ENCODE results near the gene FBXO7. TPM values are rescaled to one million over a fixed set of nuclear protein-coding genes. Genes with fewer than 3 reads are reported as not detected.

The FBXO7 gene
- total and polyA plus RNA-seq, 2 of the 4 experiments (the other 2 are of a cell fraction), result 71.5 TPM

GRCh38 chr22:32548039-32548438 lies 73.4 kb downstream of the FBXO7 start:
- no peaks in the 10 kb centered on the region for H3K79me1 ChIP-seq (ENCODE audit: low read depth in 1 of 2, low read length in 2 of 2)
- H4K5ac ChIP-seq (ENCODE audit: low read depth, low read length), result no peak overlapping the region
- no peak overlapping the region for H2BK120ac ChIP-seq (ENCODE audit: low read depth, low read length)
- POLR2A ChIA-PET (ENCODE audit: unreplicated experiment), result no interaction called here
- no peak overlapping the region for H4K8ac ChIP-seq (ENCODE audit: low read depth in 2 of 2, low read length in 2 of 2)
- TF ChIP-seq FOS (IDR thresholded peaks at IDR 0.05; ENCODE audit: low read depth, low read length) (no peak), RFX5 (IDR thresholded peaks at IDR 0.05; ENCODE audit: low read depth, low read length) (no peak), MAFK (IDR thresholded peaks at IDR 0.05; ENCODE audit: low read depth, low read length) (no peak)
- ATAC-seq (ENCODE audit: low read depth), result no peak
- no peak overlapping the region for H2AFZ ChIP-seq (replicated peaks; ENCODE audit: low read length, poor library complexity)
- H4K91ac ChIP-seq (ENCODE audit: insufficient read depth, low read depth, low read length), result no peak overlapping the region
- intact Hi-C loops (cut with micrococcal nuclease), result no loop called here
- no TSS peak for BruUV-seq (replicated peaks)
- H3K9me1 ChIP-seq (ENCODE audit: insufficient read depth, low read length), result peaks cover 11% of the 10 kb centered on the region
- no peak overlapping the region for H2AK9ac ChIP-seq (replicated peaks; ENCODE audit: low read depth, low read length, poor library complexity)
- H3K9me3 ChIP-seq (ENCODE audit: control insufficient read depth, insufficient read depth, low read length), result no peaks in the 10 kb centered on the region
- H3K27ac ChIP-seq (ENCODE audit: insufficient read depth, low read length), result no peak overlapping the region
- 0 out of 2 replicates have a peak overlapping the region, but pooled peaks have one; percentile 65 for H2BK20ac ChIP-seq (ENCODE audit: low read depth, low read length)
- H3K18ac ChIP-seq (ENCODE audit: low read depth, low read length), result no peak overlapping the region
- CTCF ChIA-PET, result no interaction called here
- in situ Hi-C loops (cut with MboI; ENCODE audit: low sequenced_read_pairs), result no loop called here
- dilution Hi-C loops (cut with HindIII; ENCODE audit: low sequenced_read_pairs, unreplicated experiment), result no loop called here
- peaks cover 19% of the 10 kb centered on the region for H3K4me1 ChIP-seq (ENCODE audit: control insufficient read depth, insufficient read depth, low read length)
- no peaks in the 10 kb centered on the region for H3K36me3 ChIP-seq (ENCODE audit: control insufficient read depth, insufficient read depth, low read length)
- H3K4me3 ChIP-seq (ENCODE audit: insufficient read depth, low read depth, low read length), result no peak overlapping the region
- no peak overlapping the region for H2BK15ac ChIP-seq (ENCODE audit: low read depth, low read length)
- no peak overlapping the region for H3K14ac ChIP-seq (replicated peaks; ENCODE audit: low read depth, low read length)
- no peak overlapping the region for H3K4me2 ChIP-seq (ENCODE audit: low read depth, low read length)
- H2AK5ac ChIP-seq (ENCODE audit: low read depth, low read length), result no peak overlapping the region
- no peak overlapping the region for H3K23ac ChIP-seq (ENCODE audit: low read depth, low read length)
- no peak overlapping the region for H2BK5ac ChIP-seq (ENCODE audit: low read depth, low read length, poor library complexity, severe bottlenecking)
- DNase-seq, result no peak
- H3K56ac ChIP-seq (ENCODE audit: extremely low read depth, insufficient read depth, low read length), result no peak overlapping the region
- peaks cover 7% of the 10 kb centered on the region; the same call in 1 of the 2 replicates for H3K27me3 ChIP-seq (ENCODE audit: control insufficient read depth, insufficient read depth, low read length)
- no peak overlapping the region for H3K9ac ChIP-seq (ENCODE audit: low read depth, low read length)
- H4K20me1 ChIP-seq (ENCODE audit: insufficient read depth, low read length), result no peaks in the 10 kb centered on the region
- 0% methylated on average over 1 of the region's 7 CpGs; no CpG with 5 or more reads in 1 of the 2 experiments for WGBS, 2 experiments (ENCODE audit: extremely low coverage in 2 of 2, insufficient read length in 1 of 2)
- H3K4ac ChIP-seq (ENCODE audit: low read depth, low read length), result no peak overlapping the region

Other genes with a start within 250 kb of the FBXO7 start
- gene SLC5A4, start 219.5 kb upstream of the FBXO7 start, total RNA-seq (2012; rRNA removed), result under 0.01 and 0.18 TPM in 2 replicates
- gene SLC5A4, start 219.5 kb upstream of the FBXO7 start, polyA plus RNA-seq (2012; rRNA removed), result 0.10 TPM in 1 of 2 replicates, not detected in the other
- gene RFPL3, start 116.9 kb upstream of the FBXO7 start, total RNA-seq (2012; rRNA removed), result not detected in 2 replicates
- gene RFPL3, start 116.9 kb upstream of the FBXO7 start, polyA plus RNA-seq (2012; rRNA removed), result not detected in 2 replicates
- 213 and 240 TPM in 2 replicates for gene RTCB, start 62.6 kb upstream of the FBXO7 start, total RNA-seq (2012; rRNA removed)
- 110 and 115 TPM in 2 replicates for gene RTCB, start 62.6 kb upstream of the FBXO7 start, polyA plus RNA-seq (2012; rRNA removed)
- gene BPIFC, start 10.4 kb upstream of the FBXO7 start, total RNA-seq (2012; rRNA removed), result not detected in 2 replicates
- not detected in 2 replicates for gene BPIFC, start 10.4 kb upstream of the FBXO7 start, polyA plus RNA-seq (2012; rRNA removed)